MCF 10A (cell line): Measurements from ENCODE around the gene PDE6H. TPM values are rescaled to one million over a fixed set of nuclear protein-coding genes. Genes with fewer than 3 reads are reported as not detected.

Source experiments
- BruUV-seq: library from RNA; stranded (reverse); fragments of 400-500 nt; replicated peaks from 2 replicates; lab custom pipeline; 2021; lab: Mats Ljungman, UMichigan
- CTCF ChIA-PET: fragments of 300-600 bp; sonication (Branson Sonifier 250); formaldehyde crosslinking; extraction: SDS; loops from one replicate; lab custom pipeline; 2021; ENCODE audit warnings: antibody characterized with exemption, inconsistent platforms; lab: Yijun Ruan, JAX
- POLR2A ChIA-PET: fragments of 300-600, 350-650 bp; sonication (Branson Sonifier 250); formaldehyde crosslinking; extraction: SDS; loops from one replicate; lab custom pipeline; 2020; ENCODE audit warnings: antibody characterized with exemption, inconsistent platforms; lab: Yijun Ruan, JAX
- DNase-seq: peaks from one replicate; pipeline ENCODE4 v3.0.0-alpha.2; 2018; ENCODE audit not compliant: unreplicated experiment
- H3K27ac Mint-ChIP-seq: one replicate; pipeline ENCODE4 v1.8.0; 2022; ENCODE audit warnings: mild to moderate bottlenecking, low read depth, mixed read lengths; ENCODE audit not compliant: unreplicated experiment
- H3K27me3 Mint-ChIP-seq: one replicate; pipeline ENCODE4 v1.8.0; 2022; ENCODE audit warnings: mixed read lengths; ENCODE audit not compliant: insufficient read depth, unreplicated experiment
- H3K36me3 Mint-ChIP-seq: one replicate; pipeline ENCODE4 v1.8.0; 2022; ENCODE audit warnings: mild to moderate bottlenecking, moderate library complexity, mixed read lengths; ENCODE audit not compliant: insufficient read depth, unreplicated experiment
- H3K4me1 Mint-ChIP-seq: one replicate; pipeline ENCODE4 v1.8.0; 2022; ENCODE audit warnings: mixed read lengths; ENCODE audit not compliant: insufficient read depth, unreplicated experiment
- H3K4me3 Mint-ChIP-seq: one replicate; pipeline ENCODE4 v1.8.0; 2022; ENCODE audit warnings: mild to moderate bottlenecking, moderate library complexity, mixed read lengths; ENCODE audit not compliant: unreplicated experiment
- H3K9me3 Mint-ChIP-seq: one replicate; pipeline ENCODE4 v1.8.0; 2022; ENCODE audit warnings: mixed read lengths; ENCODE audit not compliant: unreplicated experiment
- CTCF ChIP-seq: fragments of 200-600 bp; IDR thresholded peaks from one replicate; pipeline ENCODE4 v1.8.0; 2022; ENCODE audit warnings: antibody characterized with exemption, mild to moderate bottlenecking; ENCODE audit not compliant: unreplicated experiment
- intact Hi-C: fragments of 100-400 bp; cut with micrococcal nuclease; formaldehyde crosslinking; loops from 2 replicates; pipeline ENCODE4 v1.14.1; 2022
- total RNA-seq: library from RNA; stranded (reverse); gene quantifications from 2 replicates; pipeline ENCODE4 v1.2.3, GENCODE V29; 2022

The PDE6H gene
- total RNA-seq, 1 experiment from 2014 or later = not detected

GRCh38 chr12:14986449-14986848 lies 13.6 kb downstream of the PDE6H start:
- CTCF ChIA-PET = interaction anchor here (0.6 to 1.8 kb wide), 4 partner anchors 9 to 452 kb away, joined by 3 to 9 read pairs (median 4); no protein-coding TSS in a partner anchor
- BruUV-seq = no TSS peak
- no peak overlapping the region for H3K4me3 Mint-ChIP-seq
- H3K9me3 Mint-ChIP-seq = no peaks in the 10 kb centered on the region
- no peaks in the 10 kb centered on the region for H3K36me3 Mint-ChIP-seq
- no peaks in the 10 kb centered on the region for H3K27me3 Mint-ChIP-seq
- H3K4me1 Mint-ChIP-seq = no peaks in the 10 kb centered on the region
- no peak for TF ChIP-seq CTCF
- no peak overlapping the region for H3K27ac Mint-ChIP-seq
- POLR2A ChIA-PET = no interaction called here
- no peak for DNase-seq
- intact Hi-C loops = no loop called here

DNA sequence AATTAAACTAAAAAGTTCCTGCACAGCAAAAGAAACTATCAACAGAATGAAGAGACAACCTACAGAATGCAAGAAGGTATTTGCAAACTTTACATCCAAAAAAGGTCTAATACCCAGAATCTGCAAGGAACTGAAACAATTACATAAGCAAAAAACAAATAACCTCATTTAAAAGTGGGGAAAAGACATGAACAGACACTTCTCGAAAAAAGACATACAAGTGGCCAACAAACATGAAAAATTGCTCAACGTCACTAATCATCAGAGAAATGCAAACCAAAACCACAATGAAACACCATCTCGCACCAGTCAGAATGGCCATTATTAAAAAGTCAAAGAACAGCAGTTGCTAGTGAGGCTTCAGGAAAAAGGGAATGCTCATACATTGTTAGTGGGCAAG lies 15.2 kb downstream of the PDE6H start:
- no peak for DNase-seq
- intact Hi-C loops = no loop called here
- no peaks in the 10 kb centered on the region for H3K4me1 Mint-ChIP-seq
- ChIA-PET POLR2A (interaction anchor here (1.1 kb wide), 1 partner anchor 175 kb away, joined by 4 read pairs; no protein-coding TSS in a partner anchor), CTCF (no interaction called here)
- no peaks in the 10 kb centered on the region for H3K27me3 Mint-ChIP-seq
- TF ChIP-seq CTCF = no peak
- no peaks in the 10 kb centered on the region for H3K36me3 Mint-ChIP-seq
- H3K4me3 Mint-ChIP-seq = no peak overlapping the region
- H3K9me3 Mint-ChIP-seq = no peaks in the 10 kb centered on the region
- BruUV-seq = no TSS peak
- H3K27ac Mint-ChIP-seq = no peak overlapping the region

DNA sequence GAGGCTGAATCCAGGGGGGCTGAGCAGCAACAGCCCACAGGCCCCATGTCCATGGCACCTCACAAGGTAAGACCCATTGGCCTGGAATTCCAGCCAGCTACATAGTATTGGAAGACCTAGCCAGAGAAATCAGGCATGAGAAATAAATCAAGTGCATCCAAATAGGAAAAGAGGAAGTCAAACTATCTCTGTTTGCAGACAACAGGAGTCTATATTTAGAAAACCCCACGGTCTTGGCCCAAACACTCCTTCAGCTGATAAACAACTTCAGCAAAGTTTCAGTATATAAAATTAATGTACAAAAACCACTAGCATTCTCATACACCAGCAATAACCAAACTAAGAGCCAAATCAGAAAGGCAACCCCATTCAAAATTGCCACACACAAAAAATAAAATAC lies 16.9 kb downstream of the PDE6H start:
- DNase-seq = no peak
- no peak overlapping the region for H3K4me3 Mint-ChIP-seq
- H3K9me3 Mint-ChIP-seq = no peaks in the 10 kb centered on the region
- ChIA-PET CTCF (interaction anchor here (0.6 to 7.1 kb wide), 5 partner anchors 11 to 179 kb away, joined by 4 to 84 read pairs (median 5); no protein-coding TSS in a partner anchor), POLR2A (no interaction called here)
- intact Hi-C loops = loop anchor here (10.0 kb wide), 1 partner anchor 595 kb away; no protein-coding TSS in a partner anchor
- peaks cover 4% of the 10 kb centered on the region for H3K4me1 Mint-ChIP-seq
- BruUV-seq = no TSS peak
- no peak for TF ChIP-seq CTCF
- no peaks in the 10 kb centered on the region for H3K27me3 Mint-ChIP-seq
- no peak overlapping the region for H3K27ac Mint-ChIP-seq
- no peaks in the 10 kb centered on the region for H3K36me3 Mint-ChIP-seq

- Mint-ChIP-seq H3K4me3 (no peak overlapping the region), H3K36me3 (no peaks in the 10 kb centered on the region), H3K27me3 (no peaks in the 10 kb centered on the region), H3K4me1 (peaks cover 4% of the 10 kb centered on the region), H3K9me3 (no peaks in the 10 kb centered on the region), H3K27ac (no peak overlapping the region)
- ChIA-PET POLR2A (interaction anchor here (1.6 kb wide), 1 partner anchor 145 kb away, joined by 3 read pairs; no protein-coding TSS in a partner anchor), CTCF (interaction anchor here (0.7 to 7.1 kb wide), 3 partner anchors 145 to 561 kb away, joined by 3 to 84 read pairs (median 7); no protein-coding TSS in a partner anchor)
- intact Hi-C loops = loop anchor here (10.0 kb wide), 1 partner anchor 594 kb away; no protein-coding TSS in a partner anchor
- BruUV-seq = no TSS peak
- no peak for TF ChIP-seq CTCF
- no peak for DNase-seq
Measured at GRCh38 chr12:14991069-14991468, 18.2 kb downstream of the PDE6H start.
